ENCODE measurements around the gene SLIT3.
"Not testable (repeated sequence)": the region's sequence is repeated elsewhere in the genome, so short reads cannot be mapped to it uniquely, and the experiment has no call there.

The SLIT3 gene

GRCh38 chr5:169168280-169168679, 132.7 kb downstream of the SLIT3 start:
- DNase-seq = no peak

- no peak for DNase-seq
Observed at GRCh38 chr5:169166078-169166477, 134.9 kb downstream of the SLIT3 start.

GRCh38 chr5:169165052-169165451, 135.9 kb downstream of the SLIT3 start:
- DNase-seq = no peak

- DNase-seq = no peak
Observed at GRCh38 chr5:169164481-169164925, 136.4 kb downstream of the SLIT3 start.

- no peak for DNase-seq
Observed at GRCh38 chr5:169162407-169162806, 138.5 kb downstream of the SLIT3 start.

GRCh38 chr5:169161022-169161680, 139.8 kb downstream of the SLIT3 start:
- DNase-seq = no peak

- no peak for DNase-seq
Observed at GRCh38 chr5:169160405-169160901, 140.5 kb downstream of the SLIT3 start.

GRCh38 chr5:169158764-169159163, 142.2 kb downstream of the SLIT3 start:
- DNase-seq = no peak

GRCh38 chr5:169157064-169157463, 143.9 kb downstream of the SLIT3 start:
- DNase-seq = no peak

GRCh38 chr5:169154679-169155078, 146.3 kb downstream of the SLIT3 start:
- DNase-seq = no peak

- DNase-seq = no peak
Observed at GRCh38 chr5:169153405-169153804, 147.5 kb downstream of the SLIT3 start.

GRCh38 chr5:169152946-169153345, 148.0 kb downstream of the SLIT3 start:
- no peak for DNase-seq

GRCh38 chr5:169152453-169152852, 148.5 kb downstream of the SLIT3 start:
- DNase-seq = no peak

- DNase-seq = no peak
Observed at GRCh38 chr5:169151051-169151805, 149.7 kb downstream of the SLIT3 start.

GRCh38 chr5:169150108-169150507, 150.8 kb downstream of the SLIT3 start:
- DNase-seq = no peak

GRCh38 chr5:169149317-169149716, 151.6 kb downstream of the SLIT3 start:
- no peak for DNase-seq

- no peak for DNase-seq
Observed at GRCh38 chr5:169148138-169148740, 152.7 kb downstream of the SLIT3 start.

GRCh38 chr5:169147534-169147933, 153.4 kb downstream of the SLIT3 start:
- DNase-seq = no peak

GRCh38 chr5:169146158-169146557, 154.8 kb downstream of the SLIT3 start:
- DNase-seq = no peak

- no peak for DNase-seq
Observed at GRCh38 chr5:169142264-169142970, 158.5 kb downstream of the SLIT3 start.

GRCh38 chr5:169140215-169140614, 160.7 kb downstream of the SLIT3 start:
- DNase-seq = not testable (repeated sequence)

- no peak for DNase-seq
Observed at GRCh38 chr5:169139480-169140050, 161.4 kb downstream of the SLIT3 start.

GRCh38 chr5:169133531-169133930, 167.4 kb downstream of the SLIT3 start:
- no peak for DNase-seq
